ENCODE results near the gene SCGB3A2.
A peak's percentile ranks its signal among the peaks of the same experiment; 100 is the strongest.

DNA sequence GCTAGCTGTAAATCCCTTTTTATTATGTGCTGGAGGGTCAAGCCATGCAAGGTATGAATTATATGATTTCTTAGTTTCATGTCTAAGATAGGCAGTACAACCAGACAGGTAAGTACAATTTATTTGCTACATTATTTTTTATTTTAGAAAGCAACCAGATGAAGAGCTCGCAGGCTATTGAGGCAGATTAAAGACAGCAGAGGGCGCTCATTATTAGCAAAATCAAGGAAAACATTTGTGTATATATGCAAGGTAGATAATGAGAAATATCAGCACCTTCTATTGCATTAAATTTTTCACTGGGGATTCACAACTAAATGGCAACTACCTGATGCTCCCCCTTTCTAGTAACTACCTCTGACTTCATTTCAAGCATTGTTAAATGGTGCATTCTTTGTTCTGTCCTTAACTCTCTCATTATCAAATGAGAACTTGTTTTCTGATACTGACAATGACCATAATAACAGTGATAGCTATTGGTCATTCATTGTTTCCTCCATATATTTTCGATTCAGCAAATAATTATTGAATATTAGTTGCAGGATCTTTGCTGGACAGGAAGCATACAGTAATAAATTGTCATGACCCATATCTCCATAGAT is 8.6 kb downstream of the SCGB3A2 start:
- TF ChIP-seq, protein P1, sequence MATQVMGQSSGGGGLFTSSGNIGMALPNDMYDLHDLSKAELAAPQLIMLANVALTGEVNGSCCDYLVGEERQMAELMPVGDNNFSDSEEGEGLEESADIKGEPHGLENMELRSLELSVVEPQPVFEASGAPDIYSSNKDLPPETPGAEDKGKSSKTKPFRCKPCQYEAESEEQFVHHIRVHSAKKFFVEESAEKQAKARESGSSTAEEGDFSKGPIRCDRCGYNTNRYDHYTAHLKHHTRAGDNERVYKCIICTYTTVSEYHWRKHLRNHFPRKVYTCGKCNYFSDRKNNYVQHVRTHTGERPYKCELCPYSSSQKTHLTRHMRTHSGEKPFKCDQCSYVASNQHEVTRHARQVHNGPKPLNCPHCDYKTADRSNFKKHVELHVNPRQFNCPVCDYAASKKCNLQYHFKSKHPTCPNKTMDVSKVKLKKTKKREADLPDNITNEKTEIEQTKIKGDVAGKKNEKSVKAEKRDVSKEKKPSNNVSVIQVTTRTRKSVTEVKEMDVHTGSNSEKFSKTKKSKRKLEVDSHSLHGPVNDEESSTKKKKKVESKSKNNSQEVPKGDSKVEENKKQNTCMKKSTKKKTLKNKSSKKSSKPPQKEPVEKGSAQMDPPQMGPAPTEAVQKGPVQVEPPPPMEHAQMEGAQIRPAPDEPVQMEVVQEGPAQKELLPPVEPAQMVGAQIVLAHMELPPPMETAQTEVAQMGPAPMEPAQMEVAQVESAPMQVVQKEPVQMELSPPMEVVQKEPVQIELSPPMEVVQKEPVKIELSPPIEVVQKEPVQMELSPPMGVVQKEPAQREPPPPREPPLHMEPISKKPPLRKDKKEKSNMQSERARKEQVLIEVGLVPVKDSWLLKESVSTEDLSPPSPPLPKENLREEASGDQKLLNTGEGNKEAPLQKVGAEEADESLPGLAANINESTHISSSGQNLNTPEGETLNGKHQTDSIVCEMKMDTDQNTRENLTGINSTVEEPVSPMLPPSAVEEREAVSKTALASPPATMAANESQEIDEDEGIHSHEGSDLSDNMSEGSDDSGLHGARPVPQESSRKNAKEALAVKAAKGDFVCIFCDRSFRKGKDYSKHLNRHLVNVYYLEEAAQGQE (IDR thresholded peaks at IDR 0.05; ENCODE audit: borderline replicate concordance) = no peak
- TF ChIP-seq, protein P2, sequence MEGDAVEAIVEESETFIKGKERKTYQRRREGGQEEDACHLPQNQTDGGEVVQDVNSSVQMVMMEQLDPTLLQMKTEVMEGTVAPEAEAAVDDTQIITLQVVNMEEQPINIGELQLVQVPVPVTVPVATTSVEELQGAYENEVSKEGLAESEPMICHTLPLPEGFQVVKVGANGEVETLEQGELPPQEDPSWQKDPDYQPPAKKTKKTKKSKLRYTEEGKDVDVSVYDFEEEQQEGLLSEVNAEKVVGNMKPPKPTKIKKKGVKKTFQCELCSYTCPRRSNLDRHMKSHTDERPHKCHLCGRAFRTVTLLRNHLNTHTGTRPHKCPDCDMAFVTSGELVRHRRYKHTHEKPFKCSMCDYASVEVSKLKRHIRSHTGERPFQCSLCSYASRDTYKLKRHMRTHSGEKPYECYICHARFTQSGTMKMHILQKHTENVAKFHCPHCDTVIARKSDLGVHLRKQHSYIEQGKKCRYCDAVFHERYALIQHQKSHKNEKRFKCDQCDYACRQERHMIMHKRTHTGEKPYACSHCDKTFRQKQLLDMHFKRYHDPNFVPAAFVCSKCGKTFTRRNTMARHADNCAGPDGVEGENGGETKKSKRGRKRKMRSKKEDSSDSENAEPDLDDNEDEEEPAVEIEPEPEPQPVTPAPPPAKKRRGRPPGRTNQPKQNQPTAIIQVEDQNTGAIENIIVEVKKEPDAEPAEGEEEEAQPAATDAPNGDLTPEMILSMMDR (IDR thresholded peaks at IDR 0.05; ENCODE audit: poor library complexity, severe bottlenecking) = peak; percentile 61
- TF ChIP-seq EZH2 (IDR thresholded peaks at IDR 0.05; ENCODE audit: borderline replicate concordance, insufficient read depth, low read length, poor library complexity, severe bottlenecking) (no peak), RAD21 (conservative IDR thresholded peaks at IDR 0.05) (peak; percentile 43), POLR2AphosphoS5 (IDR thresholded peaks at IDR 0.05) (no peak), EP300 (conservative IDR thresholded peaks at IDR 0.05; ENCODE audit: poor library complexity, severe bottlenecking) (no peak), SMC3 (conservative IDR thresholded peaks at IDR 0.05; ENCODE audit: poor library complexity) (peak; percentile 68), MXI1 (conservative IDR thresholded peaks at IDR 0.05; ENCODE audit: poor library complexity, severe bottlenecking) (no peak), TAF1 (IDR thresholded peaks at IDR 0.05; ENCODE audit: low read depth) (no peak)
